Body of pancreas (tissue), 4 donors: Measurements from ENCODE around the gene GRIA1. TPM values are rescaled to one million over a fixed set of nuclear protein-coding genes. Genes with fewer than 3 reads are reported as not detected.

Source experiments
- ATAC-seq: fragments of 150-250 bp; one replicate; pipeline ENCODE4 v1.9.1; 2016
- DNase-seq, 4 donors: peaks; one replicate each; pipeline ENCODE4 v3.0.0-alpha.2; 2019
- H3K27ac ChIP-seq, 4 donors: fragments of 200-600 bp; sonication (generic); 1 replicate in 3 of 4; 2 replicates in 1 of 4; pipeline versions ENCODE4 v1.5.1 to v1.6.1; 2016 to 2019; ENCODE audit warnings: mild to moderate bottlenecking in 1 of 4, mixed read lengths in 1 of 4, moderate library complexity in 1 of 4
- H3K27me3 ChIP-seq, 2 donors: fragments of 200-600 bp; sonication (generic); one replicate each; pipeline ENCODE4 v1.6.0; 2016; ENCODE audit warnings: mild to moderate bottlenecking in 1 of 2
- H3K36me3 ChIP-seq, 2 donors: fragments of 200-600 bp; sonication (generic); replicated peaks in 1 of 2; 2 replicates each; pipeline ENCODE4 v1.5.1; 2016; ENCODE audit warnings: low read depth in 2 of 2; ENCODE audit not compliant: insufficient read depth in 1 of 2
- H3K4me1 ChIP-seq: fragments of 200-600 bp; sonication (generic); one replicate; pipeline ENCODE4 v1.6.0; 2016
- H3K4me3 ChIP-seq, 2 donors: fragments of 200-600 bp; sonication (generic); 1 replicate in 1 of 2; 2 replicates in 1 of 2; pipeline ENCODE4 v1.5.1; 2016 to 2019
- H3K9me3 ChIP-seq, 3 donors: fragments of 200-600 bp; sonication (generic); 1 replicate in 2 of 3; 2 replicates in 1 of 3; pipeline ENCODE4 v1.5.1; 2016
- POLR2A ChIP-seq, 3 donors: fragments of 450-650 bp; IDR thresholded peaks; one replicate each; pipeline ENCODE4 v1.6.1; 2016; ENCODE audit warnings: antibody characterized with exemption in 3 of 3, mild to moderate bottlenecking in 2 of 3
- whole genome bisulfite sequencing, 2 donors: methylation state at CpG; one replicate each; pipeline ENCODE4 v1.1.5; 2017; 5-methylcytosine and 5-hydroxymethylcytosine counted together
- intact Hi-C: fragments of 100-400 bp; cut with DNase I; formaldehyde crosslinking; loops from one replicate; pipeline ENCODE4 v1.15.1; 2023
- total RNA-seq, 2 donors: library from RNA; depleted of rRNA; stranded (reverse); fragments of >200 nt; gene quantifications; one replicate each; pipeline ENCODE4 v1.1.0, GENCODE V29; 2016
- TF ChIP-seq, protein P1 (sequence below), 7 experiments: fragments of 450-650 bp in 4 of 7; fragments of 200-600 bp in 3 of 7; sonication (generic) in 3 of 7; IDR thresholded peaks; one replicate each; pipeline ENCODE4 v1.5.1; 2016 to 2019; ENCODE audit warnings: antibody characterized with exemption in 7 of 7

Gene GRIA1
- total RNA-seq = 1 to 10 TPM in 1 of 2 donors, under 1 TPM in 1; 0.26 to 2.6 TPM

DNA sequence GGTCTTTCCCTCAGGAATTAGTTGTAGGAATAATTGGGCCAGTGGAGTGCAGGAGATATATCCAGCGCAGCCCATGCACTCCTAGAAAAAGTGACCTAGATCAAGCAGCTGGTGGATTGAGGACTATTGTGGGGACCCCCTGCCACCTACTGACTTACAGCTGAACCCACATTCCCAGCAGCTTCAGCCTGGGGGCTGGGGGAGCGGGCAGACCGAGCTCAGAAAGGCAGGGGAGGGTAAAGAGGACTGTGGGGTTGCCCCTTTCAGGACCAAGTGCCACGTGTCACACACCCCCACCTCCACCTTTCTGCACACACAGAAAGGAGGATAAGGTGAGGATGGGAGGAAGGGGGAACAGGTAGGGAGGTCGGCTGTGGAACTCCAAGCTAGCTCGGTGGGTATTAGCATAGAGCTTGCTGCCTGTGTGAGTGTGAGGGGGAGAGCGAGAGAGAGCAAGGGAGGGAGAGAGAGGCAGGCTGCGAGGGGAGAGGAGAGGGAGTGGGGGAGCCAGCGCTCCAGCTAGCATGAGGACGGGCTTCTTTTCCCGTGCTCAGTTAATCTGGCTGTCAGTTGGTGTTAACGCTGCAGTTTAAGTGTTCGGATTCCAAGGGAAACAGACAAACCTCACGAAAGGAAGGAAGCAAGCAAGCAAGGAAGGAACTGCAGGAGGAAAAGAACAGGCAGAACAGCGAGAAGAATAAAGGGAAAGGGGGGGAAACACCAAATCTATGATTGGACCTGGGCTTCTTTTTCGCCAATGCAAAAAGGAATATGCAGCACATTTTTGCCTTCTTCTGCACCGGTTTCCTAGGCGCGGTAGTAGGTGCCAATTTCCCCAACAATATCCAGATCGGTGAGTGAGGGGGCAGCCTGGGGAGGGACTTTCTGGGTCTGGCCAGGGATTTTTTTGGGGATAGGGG lies at the start of gene GRIA1:
TSS of gene GRIA1 (plus strand) at position 553 of the 920 bp plus-strand sequence.
- ATAC-seq = no peak
- Histone ChIP-seq H3K36me3 (no peaks in the 10 kb centered on the region), H3K9me3 (no peaks in the 10 kb centered on the region), H3K4me1 (no peaks in the 10 kb centered on the region), H3K27me3 (no peaks in the 10 kb centered on the region), H3K4me3 (no peak within 1 kb of the TSS), H3K27ac (no peak within 1 kb of the TSS)
- no peak for DNase-seq
- 7 to 10% methylated on average over 20 of the region's 20 CpGs for WGBS, 2 donors
- intact Hi-C loops = loop anchor here (10.0 kb wide), 1 partner anchor 464 kb away; no protein-coding TSS in a partner anchor
- TF ChIP-seq, protein P1, sequence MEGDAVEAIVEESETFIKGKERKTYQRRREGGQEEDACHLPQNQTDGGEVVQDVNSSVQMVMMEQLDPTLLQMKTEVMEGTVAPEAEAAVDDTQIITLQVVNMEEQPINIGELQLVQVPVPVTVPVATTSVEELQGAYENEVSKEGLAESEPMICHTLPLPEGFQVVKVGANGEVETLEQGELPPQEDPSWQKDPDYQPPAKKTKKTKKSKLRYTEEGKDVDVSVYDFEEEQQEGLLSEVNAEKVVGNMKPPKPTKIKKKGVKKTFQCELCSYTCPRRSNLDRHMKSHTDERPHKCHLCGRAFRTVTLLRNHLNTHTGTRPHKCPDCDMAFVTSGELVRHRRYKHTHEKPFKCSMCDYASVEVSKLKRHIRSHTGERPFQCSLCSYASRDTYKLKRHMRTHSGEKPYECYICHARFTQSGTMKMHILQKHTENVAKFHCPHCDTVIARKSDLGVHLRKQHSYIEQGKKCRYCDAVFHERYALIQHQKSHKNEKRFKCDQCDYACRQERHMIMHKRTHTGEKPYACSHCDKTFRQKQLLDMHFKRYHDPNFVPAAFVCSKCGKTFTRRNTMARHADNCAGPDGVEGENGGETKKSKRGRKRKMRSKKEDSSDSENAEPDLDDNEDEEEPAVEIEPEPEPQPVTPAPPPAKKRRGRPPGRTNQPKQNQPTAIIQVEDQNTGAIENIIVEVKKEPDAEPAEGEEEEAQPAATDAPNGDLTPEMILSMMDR (IDR thresholded peaks at IDR 0.05) = no peak
- no peak for TF ChIP-seq POLR2A (IDR thresholded peaks at IDR 0.05)

DNA sequence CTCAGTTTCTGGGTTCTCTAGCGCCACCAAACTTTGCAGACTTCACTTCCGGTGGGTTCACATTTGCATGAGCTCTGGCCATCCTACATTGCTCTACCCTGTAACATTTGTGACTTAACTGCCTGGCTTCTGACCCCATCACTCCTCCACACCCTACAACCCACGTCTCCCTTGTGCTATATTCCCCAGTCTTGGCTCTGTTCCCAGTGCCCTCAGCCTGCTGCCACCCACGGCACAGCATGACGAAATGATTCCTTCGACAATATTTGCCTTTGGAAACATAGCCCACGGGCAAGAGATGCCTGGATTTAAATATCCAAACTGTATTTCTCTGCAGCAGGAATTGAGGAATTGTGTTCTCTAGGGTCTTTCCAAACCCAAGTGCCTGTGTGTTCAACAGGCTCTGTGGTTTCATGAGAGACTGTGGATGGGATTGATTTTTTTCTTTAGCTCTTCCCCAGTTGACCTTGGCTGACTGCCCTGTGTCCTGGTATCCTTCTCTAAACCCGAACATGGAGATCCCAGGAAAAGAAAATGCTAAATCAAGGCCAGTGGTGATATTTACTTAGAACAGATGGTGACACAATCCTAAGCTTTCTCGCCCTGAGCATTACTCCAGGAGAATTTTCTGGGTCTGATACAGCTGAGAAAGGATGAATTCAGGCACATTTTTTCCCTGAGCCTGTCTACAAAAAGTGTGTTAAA lies 44.4 kb upstream of the GRIA1 start:
- H3K27ac ChIP-seq = no peak overlapping the region
- TF ChIP-seq, protein P1 (IDR thresholded peaks at IDR 0.05) = no peak
- no peak for TF ChIP-seq POLR2A (IDR thresholded peaks at IDR 0.05)
- intact Hi-C loops = no loop called here
- no peak for ATAC-seq
- no peaks in the 10 kb centered on the region for H3K9me3 ChIP-seq
- H3K4me1 ChIP-seq = peaks cover 7% of the 10 kb centered on the region
- 17 to 18% methylated on average over 9 of the region's 9 CpGs for whole genome bisulfite sequencing, 2 donors
- no peaks in the 10 kb centered on the region for H3K27me3 ChIP-seq
- H3K36me3 ChIP-seq = no peaks in the 10 kb centered on the region
- DNase-seq = peak; percentile 17 to 42 (median 30)
- no peak overlapping the region for H3K4me3 ChIP-seq

GRCh38 chr5:153447534-153447933 lies 42.9 kb upstream of the GRIA1 start:
- no peaks in the 10 kb centered on the region for H3K27me3 ChIP-seq
- H3K4me1 ChIP-seq = peaks cover 7% of the 10 kb centered on the region
- no peak overlapping the region for H3K27ac ChIP-seq
- intact Hi-C loops = no loop called here
- H3K4me3 ChIP-seq = no peak overlapping the region
- H3K36me3 ChIP-seq = no peaks in the 10 kb centered on the region
- H3K9me3 ChIP-seq = no peaks in the 10 kb centered on the region
- ATAC-seq (no peak), DNase-seq (no peak)
- 69 to 74% methylated on average over 8 of the region's 8 CpGs for WGBS, 2 donors
- TF ChIP-seq, protein P1 (IDR thresholded peaks at IDR 0.05) = no peak
- no peak for TF ChIP-seq POLR2A (IDR thresholded peaks at IDR 0.05)

DNA sequence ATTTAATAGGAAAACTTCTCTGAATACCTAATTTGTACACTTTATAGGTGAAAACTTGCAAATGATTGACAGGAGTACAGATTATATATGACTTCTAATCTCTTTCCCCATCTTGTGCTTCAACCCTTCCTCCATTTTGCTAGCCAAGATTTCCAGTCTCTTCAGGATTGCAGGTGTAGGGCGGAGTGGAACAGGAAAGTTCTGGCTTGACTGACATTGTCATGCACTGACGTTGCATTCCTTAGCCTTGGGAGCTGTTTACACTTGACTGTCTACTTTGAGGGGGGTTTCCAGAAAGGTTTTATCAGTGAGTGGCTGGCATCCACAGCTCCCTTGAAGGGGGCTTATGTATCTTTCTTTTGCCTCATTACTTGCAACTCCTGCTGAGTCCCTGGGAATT lies 34.1 kb upstream of the GRIA1 start:
- DNase-seq (no peak), ATAC-seq (no peak)
- no peak overlapping the region for H3K27ac ChIP-seq
- H3K9me3 ChIP-seq = no peaks in the 10 kb centered on the region
- intact Hi-C loops = no loop called here
- 12 to 41% methylated on average over 2 of the region's 2 CpGs for whole genome bisulfite sequencing, 2 donors
- H3K4me3 ChIP-seq = no peak overlapping the region
- no peaks in the 10 kb centered on the region for H3K27me3 ChIP-seq
- no peak for TF ChIP-seq POLR2A (IDR thresholded peaks at IDR 0.05)
- TF ChIP-seq, protein P1 (IDR thresholded peaks at IDR 0.05) = no peak
- H3K4me1 ChIP-seq = no peaks in the 10 kb centered on the region
- no peaks in the 10 kb centered on the region for H3K36me3 ChIP-seq
